ENCODE data around the gene PSMD8.

Gene PSMD8

DNA sequence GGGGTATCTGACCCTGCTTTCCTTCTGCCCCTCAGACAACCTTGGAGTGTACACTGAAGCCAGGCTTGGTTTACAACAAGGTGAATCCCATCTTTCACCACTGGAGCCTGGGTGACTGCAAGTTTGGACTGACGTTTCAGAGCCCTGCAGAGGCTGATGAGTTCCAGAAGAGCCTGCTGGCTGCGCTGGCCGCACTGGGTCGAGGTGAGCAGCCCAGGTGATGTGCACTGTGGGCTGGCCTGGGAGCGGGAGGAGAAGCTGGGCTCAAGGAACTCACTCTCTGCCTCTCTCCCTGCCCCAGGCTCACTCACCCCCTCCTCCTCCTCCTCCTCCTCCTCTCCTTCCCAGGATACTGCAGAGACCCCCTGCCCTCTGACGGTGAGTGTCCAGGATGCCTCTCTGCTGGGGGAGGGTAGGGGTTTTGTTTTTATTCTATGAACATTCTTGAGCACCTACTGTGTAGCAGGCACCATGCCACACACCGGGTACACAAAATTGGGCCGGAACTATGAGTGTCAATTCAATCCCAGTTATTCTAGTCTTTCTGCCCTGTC lies 17.6 kb downstream of the PSMD8 start:
- TF ChIP-seq, protein P1, sequence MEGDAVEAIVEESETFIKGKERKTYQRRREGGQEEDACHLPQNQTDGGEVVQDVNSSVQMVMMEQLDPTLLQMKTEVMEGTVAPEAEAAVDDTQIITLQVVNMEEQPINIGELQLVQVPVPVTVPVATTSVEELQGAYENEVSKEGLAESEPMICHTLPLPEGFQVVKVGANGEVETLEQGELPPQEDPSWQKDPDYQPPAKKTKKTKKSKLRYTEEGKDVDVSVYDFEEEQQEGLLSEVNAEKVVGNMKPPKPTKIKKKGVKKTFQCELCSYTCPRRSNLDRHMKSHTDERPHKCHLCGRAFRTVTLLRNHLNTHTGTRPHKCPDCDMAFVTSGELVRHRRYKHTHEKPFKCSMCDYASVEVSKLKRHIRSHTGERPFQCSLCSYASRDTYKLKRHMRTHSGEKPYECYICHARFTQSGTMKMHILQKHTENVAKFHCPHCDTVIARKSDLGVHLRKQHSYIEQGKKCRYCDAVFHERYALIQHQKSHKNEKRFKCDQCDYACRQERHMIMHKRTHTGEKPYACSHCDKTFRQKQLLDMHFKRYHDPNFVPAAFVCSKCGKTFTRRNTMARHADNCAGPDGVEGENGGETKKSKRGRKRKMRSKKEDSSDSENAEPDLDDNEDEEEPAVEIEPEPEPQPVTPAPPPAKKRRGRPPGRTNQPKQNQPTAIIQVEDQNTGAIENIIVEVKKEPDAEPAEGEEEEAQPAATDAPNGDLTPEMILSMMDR (IDR thresholded peaks at IDR 0.05; ENCODE audit: low read depth, low read length, missing control alignments), result no peak
- no peak overlapping the region for H3K4me3 ChIP-seq (ENCODE audit: low read depth, low read length)
- no peak for DNase-seq (ENCODE audit: low read depth)

DNA sequence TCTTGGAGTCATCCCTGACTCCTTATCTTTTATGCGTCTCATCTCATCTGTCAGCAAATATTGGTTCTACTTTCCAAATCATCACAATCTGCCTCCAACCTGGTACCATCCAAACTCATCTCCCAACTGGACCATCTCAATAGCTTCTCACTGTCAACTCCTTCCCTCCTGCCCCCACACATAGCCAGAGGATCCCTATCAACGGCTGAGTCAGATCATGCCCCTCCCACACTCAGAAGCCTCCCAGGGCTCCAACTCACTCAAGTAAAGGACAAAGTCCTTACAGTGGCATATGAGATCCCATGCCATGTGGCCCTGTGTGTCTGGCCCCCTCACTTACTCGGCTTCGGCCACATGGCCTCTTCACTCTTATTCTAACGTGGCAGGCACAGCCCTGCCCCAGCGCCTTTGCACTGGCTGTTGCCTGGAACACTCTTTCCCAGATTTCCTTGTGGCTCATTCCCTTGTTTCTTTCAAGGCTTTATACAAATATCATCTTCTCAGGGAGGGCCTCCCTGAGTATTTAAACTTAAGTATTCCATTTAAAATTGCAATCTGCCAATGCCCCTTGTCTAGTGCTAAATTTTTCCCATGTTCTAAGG lies 18.4 kb downstream of the PSMD8 start:
- TF ChIP-seq, protein P1 (IDR thresholded peaks at IDR 0.05; ENCODE audit: low read depth, low read length, missing control alignments), result no peak
- H3K4me3 ChIP-seq (ENCODE audit: low read depth, low read length), result no peak overlapping the region
- DNase-seq (ENCODE audit: low read depth), result no peak

DNA sequence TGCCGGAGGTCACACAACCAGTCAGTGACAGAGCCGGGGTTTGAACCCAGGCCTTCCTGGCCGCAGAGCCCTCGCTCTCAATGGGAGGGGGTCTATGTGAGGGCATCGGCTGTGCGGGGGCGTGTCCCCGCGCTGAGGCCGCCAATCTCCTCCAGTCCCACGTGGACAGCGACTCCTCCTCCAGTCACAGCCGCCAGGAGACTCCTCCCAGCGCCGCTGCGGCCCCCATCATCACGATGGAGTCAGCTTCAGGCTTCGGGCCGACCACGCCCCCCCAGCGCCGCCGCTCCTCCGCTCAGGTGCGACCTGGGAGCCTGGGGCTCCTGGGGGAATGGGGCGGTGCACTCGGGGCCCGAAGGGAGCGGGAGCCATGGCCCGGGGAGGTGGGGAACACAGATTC lies 20.1 kb downstream of the PSMD8 start:
- TF ChIP-seq, protein P1 (IDR thresholded peaks at IDR 0.05; ENCODE audit: low read depth, low read length, missing control alignments), result no peak
- no peak for DNase-seq (ENCODE audit: low read depth)
- no peak overlapping the region for H3K4me3 ChIP-seq (ENCODE audit: low read depth, low read length)

DNA sequence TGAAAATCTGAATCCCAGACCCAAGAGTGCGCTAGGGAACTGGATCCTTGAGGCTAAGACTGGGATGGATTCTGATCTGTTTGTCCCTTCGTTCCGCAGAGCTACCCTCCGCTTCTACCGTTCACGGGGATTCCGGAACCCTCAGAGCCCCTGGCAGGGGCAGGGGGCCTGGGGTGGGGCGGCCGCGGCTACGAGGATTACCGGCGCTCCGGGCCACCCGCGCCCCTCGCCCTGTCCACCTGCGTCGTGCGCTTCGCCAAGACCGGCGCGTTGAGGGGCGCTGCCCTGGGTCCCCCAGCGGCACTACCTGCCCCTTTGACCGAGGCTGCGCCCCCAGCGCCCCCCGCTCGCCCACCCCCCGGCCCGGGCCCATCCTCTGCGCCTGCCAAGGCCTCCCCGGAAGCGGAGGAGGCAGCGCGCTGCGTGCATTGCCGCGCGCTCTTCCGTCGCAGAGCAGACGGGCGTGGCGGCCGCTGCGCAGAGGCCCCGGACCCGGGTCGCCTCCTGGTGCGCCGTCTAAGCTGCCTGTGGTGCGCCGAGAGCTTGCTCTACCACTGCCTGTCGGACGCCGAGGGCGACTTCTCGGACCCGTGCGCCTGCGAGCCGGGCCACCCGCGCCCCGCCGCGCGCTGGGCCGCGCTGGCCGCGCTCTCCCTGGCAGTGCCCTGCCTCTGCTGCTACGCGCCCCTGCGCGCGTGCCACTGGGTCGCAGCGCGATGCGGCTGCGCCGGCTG lies 21.2 kb downstream of the PSMD8 start:
- TF ChIP-seq, protein P1 (IDR thresholded peaks at IDR 0.05; ENCODE audit: low read depth, low read length, missing control alignments), result no peak
- no peak overlapping the region for H3K4me3 ChIP-seq (ENCODE audit: low read depth, low read length)
- DNase-seq (ENCODE audit: low read depth), result no peak

DNA sequence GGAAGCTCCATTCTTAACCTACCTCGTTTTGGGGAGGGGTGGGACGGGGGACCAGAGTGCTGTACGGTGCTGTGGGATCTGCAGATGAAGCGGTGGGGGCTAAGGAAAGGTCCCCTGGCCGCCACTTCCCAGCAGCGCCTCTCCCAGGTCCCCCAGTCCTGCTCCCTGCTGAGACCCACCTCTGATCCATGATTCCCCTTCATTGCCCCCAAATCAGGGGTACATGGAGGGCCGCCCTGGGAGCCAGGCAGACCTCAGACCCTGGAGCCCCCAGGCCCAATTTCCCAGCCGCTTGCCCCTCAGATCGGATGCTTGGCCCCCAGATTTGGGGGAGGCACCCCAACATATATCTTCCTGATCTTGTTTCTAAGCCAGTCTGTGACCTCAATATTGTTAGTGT lies 24.7 kb downstream of the PSMD8 start:
- TF ChIP-seq, protein P1 (IDR thresholded peaks at IDR 0.05; ENCODE audit: low read depth, low read length, missing control alignments), result no peak
- no peak overlapping the region for H3K4me3 ChIP-seq (ENCODE audit: low read depth, low read length)
- DNase-seq (ENCODE audit: low read depth), result no peak

DNA sequence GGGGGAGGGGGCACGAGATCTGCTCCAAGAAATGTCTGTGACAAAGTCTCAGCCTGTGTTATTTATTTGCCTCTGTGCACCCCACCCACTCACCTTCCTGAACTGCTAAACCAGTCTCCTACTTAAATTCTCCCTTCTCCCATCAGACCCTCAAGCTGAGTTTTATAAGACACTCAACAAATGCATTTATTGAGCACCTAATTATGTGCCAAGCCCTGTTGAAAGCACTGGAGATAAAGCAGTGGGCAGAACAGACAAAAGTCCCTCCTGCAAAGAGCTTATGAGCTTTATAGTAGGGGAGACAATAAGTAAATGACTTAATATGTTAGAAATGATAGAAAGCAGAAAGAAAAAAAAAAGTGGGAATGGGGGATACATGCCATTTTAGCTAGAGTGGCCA lies 25.2 kb downstream of the PSMD8 start:
- DNase-seq (ENCODE audit: low read depth), result no peak
- H3K4me3 ChIP-seq (ENCODE audit: low read depth, low read length), result no peak overlapping the region
- TF ChIP-seq, protein P1 (IDR thresholded peaks at IDR 0.05; ENCODE audit: low read depth, low read length, missing control alignments), result no peak
